Sigmoid colon (tissue), 7 donors: ENCODE data around the gene HSDL2. TPM values are rescaled to one million over a fixed set of nuclear protein-coding genes. Genes with fewer than 3 reads are reported as not detected.

Experiments used
- DNase-seq: peaks from one replicate; pipeline ENCODE4 v3.0.0-alpha.2; 2019
- H3K27ac ChIP-seq, 4 donors: fragments of 200-600 bp; sonication (generic); one replicate each; pipeline ENCODE4 v1.5.1; 2016 to 2019; ENCODE audit warnings: mild to moderate bottlenecking in 1 of 4
- H3K27me3 ChIP-seq, 3 donors: fragments of 200-600 bp; sonication (generic); one replicate each; pipeline ENCODE4 v1.5.1; 2019; ENCODE audit warnings: mild to moderate bottlenecking in 1 of 3
- H3K36me3 ChIP-seq, 4 donors: fragments of 200-600 bp; sonication (generic); one replicate each; pipeline ENCODE4 v1.5.1; 2016 to 2019
- H3K4me1 ChIP-seq, 4 donors: fragments of 200-600 bp; sonication (generic); one replicate each; pipeline ENCODE4 v1.5.1; 2017 to 2019
- H3K4me3 ChIP-seq, 4 donors: fragments of 200-600 bp; sonication (generic); one replicate each; pipeline ENCODE4 v1.5.1; 2017 to 2019; ENCODE audit warnings: mild to moderate bottlenecking in 2 of 4, moderate library complexity in 1 of 4
- H3K9me3 ChIP-seq, 4 donors: fragments of 200-600 bp in 3 of 4; sonication (generic) in 3 of 4; one replicate each; pipeline versions ENCODE4 v1.5.1 to v1.6.1; 2013 to 2019
- EP300 ChIP-seq, 4 donors: sonication (generic); formaldehyde crosslinking; IDR thresholded peaks; one replicate each; pipeline ENCODE4 v1.6.1; 2017; ENCODE audit warnings: antibody characterized with exemption in 4 of 4
- POLR2A ChIP-seq, 2 donors: fragments of 450-650 bp; IDR thresholded peaks; one replicate each; pipeline ENCODE4 v1.6.1; 2016; ENCODE audit warnings: antibody characterized with exemption in 2 of 2, mild to moderate bottlenecking in 2 of 2, moderate library complexity in 2 of 2
- POLR2AphosphoS5 ChIP-seq, 4 donors: sonication (generic); formaldehyde crosslinking; IDR thresholded peaks; one replicate each; pipeline ENCODE4 v1.6.1; 2017; ENCODE audit warnings: antibody characterized with exemption in 4 of 4
- WGBS, 2 donors: extraction: QIAGEN DNeasy Blood & Tissue Kit; methylation state at CpG; one replicate each; pipeline ENCODE4 v1.1.7; 2013; 5-methylcytosine and 5-hydroxymethylcytosine counted together
- intact Hi-C: fragments of 100-400 bp; cut with DNase I; formaldehyde crosslinking; loops from one replicate; pipeline ENCODE4 v1.15.1; 2023
- polyA plus RNA-seq, 3 donors: library from polyadenylated mRNA; stranded (reverse); fragments of 200-250 nt; gene quantifications; one replicate each; pipeline ENCODE4 v1.2.3, GENCODE V29; 2013
- total RNA-seq, 4 donors: library from RNA; depleted of rRNA; stranded (reverse); fragments of >200 nt; gene quantifications; one replicate each; pipeline ENCODE4 v1.1.0, GENCODE V29; 2016
- TF ChIP-seq, protein P1 (sequence below), 4 experiments: fragments of 450-650 bp in 3 of 4; fragments of 200-600 bp in 1 of 4; IDR thresholded peaks; one replicate each; pipeline ENCODE4 v1.5.1; 2016 to 2019; ENCODE audit warnings: antibody characterized with exemption in 4 of 4, mild to moderate bottlenecking in 3 of 4, moderate library complexity in 2 of 4
- donor health status: healthy with polysubstance abuse.
- donor health status: Bipolar disorder and iron deficiency.
- donor health status: healthy.

HSDL2 gene
- total and polyA plus RNA-seq, 7 donors = 24.6 to 53.5 (median 39.8) TPM

GRCh38 chr9:112434487-112434886 is 54.6 kb downstream of the HSDL2 start:
- intact Hi-C loops = no loop called here
- WGBS, 2 donors = 98 to 100% methylated on average over 1 of the region's 1 CpG
- Histone ChIP-seq H3K4me3 (no peak overlapping the region), H3K36me3 (peaks cover 0 to 9% (median 0%) of the 10 kb centered on the region in 4 donors), H3K9me3 (no peaks in the 10 kb centered on the region), H3K4me1 (no peaks in the 10 kb centered on the region), H3K27ac (no peak overlapping the region), H3K27me3 (no peaks in the 10 kb centered on the region)
- TF ChIP-seq POLR2A (IDR thresholded peaks at IDR 0.05) = no peak
- TF ChIP-seq POLR2AphosphoS5 (IDR thresholded peaks at IDR 0.05) = no peak
- TF ChIP-seq, protein P1, sequence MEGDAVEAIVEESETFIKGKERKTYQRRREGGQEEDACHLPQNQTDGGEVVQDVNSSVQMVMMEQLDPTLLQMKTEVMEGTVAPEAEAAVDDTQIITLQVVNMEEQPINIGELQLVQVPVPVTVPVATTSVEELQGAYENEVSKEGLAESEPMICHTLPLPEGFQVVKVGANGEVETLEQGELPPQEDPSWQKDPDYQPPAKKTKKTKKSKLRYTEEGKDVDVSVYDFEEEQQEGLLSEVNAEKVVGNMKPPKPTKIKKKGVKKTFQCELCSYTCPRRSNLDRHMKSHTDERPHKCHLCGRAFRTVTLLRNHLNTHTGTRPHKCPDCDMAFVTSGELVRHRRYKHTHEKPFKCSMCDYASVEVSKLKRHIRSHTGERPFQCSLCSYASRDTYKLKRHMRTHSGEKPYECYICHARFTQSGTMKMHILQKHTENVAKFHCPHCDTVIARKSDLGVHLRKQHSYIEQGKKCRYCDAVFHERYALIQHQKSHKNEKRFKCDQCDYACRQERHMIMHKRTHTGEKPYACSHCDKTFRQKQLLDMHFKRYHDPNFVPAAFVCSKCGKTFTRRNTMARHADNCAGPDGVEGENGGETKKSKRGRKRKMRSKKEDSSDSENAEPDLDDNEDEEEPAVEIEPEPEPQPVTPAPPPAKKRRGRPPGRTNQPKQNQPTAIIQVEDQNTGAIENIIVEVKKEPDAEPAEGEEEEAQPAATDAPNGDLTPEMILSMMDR (IDR thresholded peaks at IDR 0.05) = no peak
- TF ChIP-seq EP300 (IDR thresholded peaks at IDR 0.05) = no peak
- DNase-seq = no peak

GRCh38 chr9:112437406-112437805 is 57.5 kb downstream of the HSDL2 start:
- intact Hi-C loops = no loop called here
- Histone ChIP-seq H3K4me1 (no peaks in the 10 kb centered on the region), H3K36me3 (peaks cover 0 to 8% (median 0%) of the 10 kb centered on the region in 4 donors), H3K4me3 (no peak overlapping the region), H3K9me3 (no peaks in the 10 kb centered on the region), H3K27ac (no peak overlapping the region), H3K27me3 (no peaks in the 10 kb centered on the region)
- no peak for DNase-seq
- TF ChIP-seq POLR2AphosphoS5 (IDR thresholded peaks at IDR 0.05) (no peak), POLR2A (IDR thresholded peaks at IDR 0.05) (no peak), EP300 (IDR thresholded peaks at IDR 0.05) (no peak)
- TF ChIP-seq, protein P1 (IDR thresholded peaks at IDR 0.05) = no peak
- 96% methylated on average over 2 of the region's 2 CpGs for WGBS, 2 donors

- Histone ChIP-seq H3K27ac (no peak overlapping the region), H3K9me3 (no peaks in the 10 kb centered on the region), H3K4me1 (no peaks in the 10 kb centered on the region), H3K27me3 (no peaks in the 10 kb centered on the region), H3K36me3 (peaks cover 0 to 8% (median 0%) of the 10 kb centered on the region in 4 donors), H3K4me3 (no peak overlapping the region)
- intact Hi-C loops = no loop called here
- no peak for DNase-seq
- 70 to 81% methylated on average over 2 of the region's 2 CpGs for WGBS, 2 donors
- no peak for TF ChIP-seq POLR2A (IDR thresholded peaks at IDR 0.05)
- TF ChIP-seq POLR2AphosphoS5 (IDR thresholded peaks at IDR 0.05) = no peak
- TF ChIP-seq, protein P1 (IDR thresholded peaks at IDR 0.05) = no peak
- TF ChIP-seq EP300 (IDR thresholded peaks at IDR 0.05) = no peak
Observed at GRCh38 chr9:112439171-112439570, 59.3 kb downstream of the HSDL2 start.

- no peak overlapping the region for H3K27ac ChIP-seq
- intact Hi-C loops = no loop called here
- no peaks in the 10 kb centered on the region for H3K9me3 ChIP-seq
- 75 to 96% methylated on average over 2 of the region's 2 CpGs for WGBS, 2 donors
- TF ChIP-seq POLR2AphosphoS5 (IDR thresholded peaks at IDR 0.05) = no peak
- TF ChIP-seq POLR2A (IDR thresholded peaks at IDR 0.05) = no peak
- TF ChIP-seq, protein P1 (IDR thresholded peaks at IDR 0.05) = no peak
- TF ChIP-seq EP300 (IDR thresholded peaks at IDR 0.05) = no peak
- H3K4me1 ChIP-seq = no peaks in the 10 kb centered on the region
- H3K27me3 ChIP-seq = no peaks in the 10 kb centered on the region
- no peak for DNase-seq
- no peak overlapping the region for H3K4me3 ChIP-seq
- H3K36me3 ChIP-seq = peaks cover 0 to 8% (median 0%) of the 10 kb centered on the region in 4 donors
Observed at GRCh38 chr9:112439825-112440224, 59.9 kb downstream of the HSDL2 start.

DNA sequence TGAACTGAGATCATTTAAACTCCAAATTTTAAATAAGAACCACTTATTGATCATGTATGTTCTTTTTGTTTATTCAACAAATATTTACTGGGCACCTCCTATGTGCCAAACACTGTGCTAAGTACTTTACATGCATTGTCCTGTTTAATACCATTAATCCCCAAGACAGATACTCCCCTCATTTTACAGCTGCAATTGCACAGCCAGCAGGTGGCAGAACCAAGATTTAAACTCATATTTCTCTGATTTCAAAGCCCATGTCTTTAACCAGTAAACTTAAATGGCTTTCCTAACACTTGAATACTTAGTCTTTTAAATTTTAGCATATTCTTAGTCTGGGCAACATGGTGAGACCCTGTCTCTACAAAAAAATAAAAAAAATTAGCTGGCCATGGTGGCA is 63.3 kb downstream of the HSDL2 start:
- no peaks in the 10 kb centered on the region for H3K9me3 ChIP-seq
- no peak for DNase-seq
- peaks cover 0 to 8% (median 0%) of the 10 kb centered on the region in 4 donors for H3K36me3 ChIP-seq
- H3K4me1 ChIP-seq = peaks cover 0 to 17% (median 10%) of the 10 kb centered on the region in 4 donors
- H3K27me3 ChIP-seq = no peaks in the 10 kb centered on the region
- no peak overlapping the region for H3K27ac ChIP-seq
- TF ChIP-seq, protein P1 (IDR thresholded peaks at IDR 0.05) = peak in 2 of 4 experiments; percentile 10 to 35
- TF ChIP-seq POLR2AphosphoS5 (IDR thresholded peaks at IDR 0.05) = no peak
- H3K4me3 ChIP-seq = no peak overlapping the region
- intact Hi-C loops = no loop called here
